Fibroblast of the aortic adventitia (primary cell): Measurements from ENCODE around the gene SPP1. TPM values are rescaled to one million over a fixed set of nuclear protein-coding genes. Genes with fewer than 3 reads are reported as not detected.

ENCODE experiments used
- DNase-seq: peaks from one replicate; pipeline ENCODE4 v3.0.0-alpha.2; 2010; ENCODE audit warnings: low read depth
- H3K4me3 ChIP-seq: 2 replicates; pipeline ENCODE4 v1.5.1; 2011; ENCODE audit warnings: low read depth, mild to moderate bottlenecking, control low read depth, low read length, moderate library complexity
- total RNA-seq: library from RNA; depleted of rRNA; stranded (reverse); fragments of >200 nt; gene quantifications from 2 replicates; pipeline ENCODE4 v1.2.3, GENCODE V29; 2012; ENCODE audit warnings: low replicate concordance
- TF ChIP-seq, protein P1 (sequence below): IDR thresholded peaks from 2 replicates; pipeline ENCODE4 v1.5.1; 2011; ENCODE audit warnings: mild to moderate bottlenecking, low read length, control low read depth, inconsistent platforms; ENCODE audit not compliant: insufficient read depth

The SPP1 gene
- total RNA-seq, 1 donor = 0.72 TPM

DNA sequence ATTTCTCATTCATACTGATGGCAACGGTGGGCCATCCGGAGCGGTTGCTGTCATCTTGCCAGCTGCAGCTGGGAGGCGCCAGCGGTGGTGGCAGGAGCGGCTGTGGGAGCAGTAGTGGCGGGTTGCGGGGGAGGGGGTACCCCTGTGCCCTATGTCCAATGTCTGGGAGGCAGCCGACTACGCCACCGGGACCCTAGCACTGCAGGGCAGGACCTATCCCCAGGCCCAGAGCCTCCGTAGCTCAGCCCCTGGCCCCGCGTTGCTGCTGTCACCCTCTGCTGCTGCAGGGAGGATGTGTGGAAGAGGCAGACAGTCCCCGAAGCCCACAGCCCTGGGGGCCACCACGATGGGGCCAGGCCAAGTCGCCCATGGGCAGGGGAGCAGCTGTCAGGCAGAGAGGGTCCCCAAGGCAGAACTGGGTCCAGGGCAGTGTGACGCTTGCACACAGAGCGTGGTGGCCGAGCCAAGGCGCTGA, 10.0 kb upstream of the SPP1 start:
- DNase-seq = no peak
- TF ChIP-seq, protein P1, sequence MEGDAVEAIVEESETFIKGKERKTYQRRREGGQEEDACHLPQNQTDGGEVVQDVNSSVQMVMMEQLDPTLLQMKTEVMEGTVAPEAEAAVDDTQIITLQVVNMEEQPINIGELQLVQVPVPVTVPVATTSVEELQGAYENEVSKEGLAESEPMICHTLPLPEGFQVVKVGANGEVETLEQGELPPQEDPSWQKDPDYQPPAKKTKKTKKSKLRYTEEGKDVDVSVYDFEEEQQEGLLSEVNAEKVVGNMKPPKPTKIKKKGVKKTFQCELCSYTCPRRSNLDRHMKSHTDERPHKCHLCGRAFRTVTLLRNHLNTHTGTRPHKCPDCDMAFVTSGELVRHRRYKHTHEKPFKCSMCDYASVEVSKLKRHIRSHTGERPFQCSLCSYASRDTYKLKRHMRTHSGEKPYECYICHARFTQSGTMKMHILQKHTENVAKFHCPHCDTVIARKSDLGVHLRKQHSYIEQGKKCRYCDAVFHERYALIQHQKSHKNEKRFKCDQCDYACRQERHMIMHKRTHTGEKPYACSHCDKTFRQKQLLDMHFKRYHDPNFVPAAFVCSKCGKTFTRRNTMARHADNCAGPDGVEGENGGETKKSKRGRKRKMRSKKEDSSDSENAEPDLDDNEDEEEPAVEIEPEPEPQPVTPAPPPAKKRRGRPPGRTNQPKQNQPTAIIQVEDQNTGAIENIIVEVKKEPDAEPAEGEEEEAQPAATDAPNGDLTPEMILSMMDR = no peak
- no peak overlapping the region for H3K4me3 ChIP-seq

DNA sequence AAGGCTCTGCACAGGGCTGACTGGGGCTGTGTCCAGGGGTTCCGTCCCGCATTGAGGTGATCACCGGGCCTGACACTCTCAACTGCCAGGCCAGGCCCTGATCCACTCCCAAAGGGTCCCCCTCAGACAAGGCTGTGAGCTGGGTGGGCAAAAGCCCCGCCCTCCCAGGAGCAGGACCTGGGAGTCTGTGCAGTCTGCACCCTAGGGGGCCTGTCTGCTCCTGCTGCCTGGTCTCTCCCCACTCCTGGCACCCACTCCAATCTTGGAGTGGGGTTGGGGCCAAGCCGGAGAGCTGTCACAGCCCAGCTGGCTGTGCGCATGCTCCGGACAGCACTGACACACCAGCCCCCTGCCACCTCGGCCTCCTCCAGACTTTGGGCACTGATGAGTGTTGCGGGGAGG, 9.4 kb upstream of the SPP1 start:
- no peak for DNase-seq
- TF ChIP-seq, protein P1 = no peak
- H3K4me3 ChIP-seq = no peak overlapping the region

DNA sequence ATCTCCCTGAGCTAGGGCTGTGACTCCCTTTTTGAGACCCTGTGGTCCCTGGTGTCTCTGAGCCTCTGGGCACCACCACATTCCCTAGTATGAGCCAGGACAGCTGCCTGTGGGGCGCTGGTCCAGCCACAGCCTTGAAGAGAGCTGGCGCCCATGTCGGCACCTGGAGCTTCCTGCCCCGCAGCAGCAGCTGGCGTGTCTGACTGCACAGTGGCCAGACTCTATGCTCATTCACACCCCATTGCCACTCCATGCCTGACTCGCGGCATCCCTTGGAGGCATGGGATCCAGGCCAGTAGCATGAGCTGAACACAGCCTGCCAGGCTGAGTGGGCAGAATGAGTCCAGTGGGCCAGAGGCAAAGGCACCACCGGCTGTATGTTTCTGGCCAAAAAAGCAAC, 8.3 kb upstream of the SPP1 start:
- H3K4me3 ChIP-seq = no peak overlapping the region
- DNase-seq = no peak
- TF ChIP-seq, protein P1 = no peak

DNA sequence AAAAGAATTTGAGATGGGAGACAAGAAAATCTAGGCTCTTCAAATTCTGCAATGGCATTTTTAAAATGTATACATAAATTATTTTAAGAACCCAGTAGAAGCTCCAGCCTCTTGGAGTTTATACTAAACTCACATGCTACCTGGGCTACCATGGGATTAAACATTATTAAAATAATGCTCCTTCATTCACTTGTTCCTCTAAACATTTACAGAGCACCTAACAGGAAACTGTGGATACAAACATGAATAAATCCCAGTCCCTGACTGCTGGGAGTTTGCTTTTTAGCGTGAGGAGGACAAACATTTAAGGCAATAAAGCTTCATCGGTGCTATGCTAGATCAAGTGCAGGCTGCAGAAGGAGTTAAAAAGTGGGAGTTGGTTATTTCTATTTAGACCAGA, 5.4 kb upstream of the SPP1 start:
- DNase-seq = no peak
- TF ChIP-seq, protein P1 = no peak
- H3K4me3 ChIP-seq = no peak overlapping the region

DNA sequence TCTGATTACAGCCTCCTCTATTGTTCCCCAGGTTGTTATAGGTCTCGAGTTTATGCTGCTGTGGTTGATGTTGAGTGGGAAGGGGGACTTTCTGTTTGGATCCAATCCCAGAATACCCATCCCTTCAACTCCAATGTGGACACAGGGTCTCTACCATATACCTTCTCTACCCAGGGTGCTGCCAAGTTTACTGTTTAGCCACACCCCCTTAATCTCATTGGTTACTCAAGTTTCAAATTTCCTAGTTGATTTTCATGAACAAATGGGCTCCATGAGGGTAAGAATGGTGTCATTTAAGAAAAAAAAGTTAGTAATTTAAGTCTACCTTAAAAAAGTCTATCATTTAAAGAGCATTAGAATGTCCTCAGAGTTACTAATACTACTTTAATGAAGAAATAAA, 3.6 kb upstream of the SPP1 start:
- TF ChIP-seq, protein P1 = no peak
- no peak for DNase-seq
- H3K4me3 ChIP-seq = no peak overlapping the region

DNA sequence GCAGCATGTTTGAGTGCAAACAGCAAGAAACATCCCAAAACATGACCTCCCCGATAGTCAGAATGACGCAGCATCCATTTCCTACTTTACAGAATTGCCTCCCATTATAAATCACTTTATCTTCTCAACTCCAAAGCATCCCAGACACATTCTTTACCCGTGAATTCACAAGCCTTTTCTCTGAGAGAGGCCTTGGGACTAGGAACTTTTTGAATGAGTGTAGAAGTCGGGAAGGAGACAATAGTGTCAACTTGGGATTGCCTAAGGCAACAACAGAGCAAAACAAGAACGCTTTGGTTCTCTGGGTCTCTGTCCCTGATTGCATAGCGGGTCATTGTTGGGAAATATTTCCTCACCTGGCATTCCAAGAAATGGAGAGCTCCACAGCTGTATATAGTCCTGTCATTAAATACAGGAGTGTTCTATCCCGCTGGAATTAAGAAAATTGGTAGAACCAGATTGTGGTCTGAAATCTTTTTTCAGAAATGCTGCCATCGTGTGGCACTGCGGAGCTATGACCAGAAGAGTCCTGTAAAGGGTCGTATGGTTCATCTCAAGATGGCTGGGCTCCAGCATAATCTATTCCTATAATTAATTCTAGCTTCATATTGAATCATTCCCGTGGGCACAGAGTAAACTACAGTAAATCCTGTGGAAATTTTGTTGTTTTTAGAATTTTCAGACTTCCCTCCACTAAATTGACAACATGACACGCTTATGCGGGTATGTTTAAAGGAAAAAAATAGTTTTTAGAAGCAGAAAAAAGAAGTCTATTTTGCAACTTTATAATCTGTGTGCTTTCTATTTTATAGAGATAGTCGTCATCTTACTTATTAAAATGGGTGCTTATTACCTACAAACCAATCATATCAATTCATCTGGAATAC, 2.0 kb upstream of the SPP1 start:
- TF ChIP-seq, protein P1 = peak; percentile 76
- no peak overlapping the region for H3K4me3 ChIP-seq
- peak; percentile 77 for DNase-seq
